Measurements from ENCODE around the gene TAF12.
"Not testable (repeated sequence)": the region's sequence is repeated elsewhere in the genome, so short reads cannot be mapped to it uniquely, and the experiment has no call there.

The TAF12 gene

DNA sequence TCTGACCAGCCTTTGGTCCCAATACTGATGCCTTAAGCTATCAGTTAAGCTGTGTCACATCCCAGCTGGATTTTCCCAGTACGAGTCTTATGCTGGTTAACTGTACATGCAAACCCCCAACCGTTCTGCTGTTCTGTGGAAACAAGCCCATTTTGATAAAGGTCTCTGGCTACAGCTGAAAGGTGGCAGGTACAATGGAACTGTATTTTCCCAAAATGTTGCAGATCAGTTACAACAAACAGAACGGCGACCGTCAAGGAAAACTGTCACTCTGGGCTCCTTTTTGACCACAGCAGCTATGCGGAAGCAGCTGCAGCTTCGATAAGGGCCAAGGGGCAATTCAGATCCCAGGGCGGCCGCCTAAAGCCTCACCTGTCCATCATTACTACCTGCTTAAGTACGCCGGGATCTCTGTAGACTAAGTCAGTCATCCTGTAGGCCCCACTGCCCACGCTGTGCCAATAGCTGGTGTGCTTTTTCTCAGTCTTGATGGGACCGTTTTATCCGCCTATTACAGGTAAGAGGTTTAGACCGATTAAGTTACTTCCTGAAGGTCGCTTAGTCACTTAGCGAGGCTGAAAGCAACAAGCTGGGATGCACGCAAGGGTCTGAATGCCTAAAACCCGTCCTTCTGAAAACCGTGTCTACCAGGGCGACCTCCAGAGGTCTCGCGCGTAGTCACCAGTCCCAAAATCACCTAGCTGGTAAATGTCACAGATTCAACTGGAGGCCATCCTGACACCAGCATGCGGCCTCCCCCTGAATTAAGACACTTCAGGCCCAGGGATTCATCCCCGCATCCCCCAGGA, 61.9 kb downstream of the TAF12 start:
- DNase-seq = peak; percentile 43

DNA sequence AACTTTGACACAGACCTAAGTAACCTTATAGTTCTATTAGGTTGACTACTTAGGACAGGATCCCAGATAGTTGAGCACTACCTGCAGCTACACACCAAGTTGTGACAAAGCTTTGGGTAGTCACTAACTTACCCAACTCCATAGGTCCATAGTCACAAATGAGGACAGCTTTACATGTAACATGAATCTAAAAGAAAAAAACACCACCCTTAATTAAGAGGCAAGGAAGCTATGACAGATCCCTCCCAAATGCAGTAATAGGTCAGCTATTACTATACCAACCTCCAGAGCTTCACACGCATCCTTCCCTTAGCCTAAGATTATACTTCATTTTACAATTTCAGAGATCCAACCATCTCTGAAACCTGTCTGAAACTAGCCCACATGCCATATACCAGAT, 63.5 kb downstream of the TAF12 start:
- no peak for DNase-seq

DNA sequence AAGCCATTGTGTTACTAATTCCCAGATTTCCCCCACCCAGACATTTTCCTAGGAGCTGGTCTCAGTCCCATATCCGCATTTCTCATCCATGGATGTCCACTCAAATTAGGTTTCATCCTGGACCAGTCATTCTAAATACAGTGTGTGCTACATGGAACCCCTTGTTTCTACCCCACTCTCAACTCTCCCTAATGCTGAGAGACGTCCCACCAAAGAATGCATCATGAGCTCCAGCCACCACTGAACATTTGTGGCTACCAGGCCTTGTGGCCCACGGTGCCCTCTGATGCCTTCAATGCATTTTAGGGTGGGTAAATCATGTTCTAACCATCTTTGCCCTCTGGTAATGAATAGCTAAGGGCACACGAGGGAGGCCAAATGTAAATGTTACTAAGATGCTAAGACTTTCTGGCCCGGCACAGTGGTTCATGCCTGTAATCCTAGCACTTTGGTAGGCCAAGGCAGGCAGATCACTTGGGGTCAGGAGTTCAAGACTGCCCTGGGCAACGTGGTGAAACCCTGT, 64.1 kb downstream of the TAF12 start:
- DNase-seq = no peak

DNA sequence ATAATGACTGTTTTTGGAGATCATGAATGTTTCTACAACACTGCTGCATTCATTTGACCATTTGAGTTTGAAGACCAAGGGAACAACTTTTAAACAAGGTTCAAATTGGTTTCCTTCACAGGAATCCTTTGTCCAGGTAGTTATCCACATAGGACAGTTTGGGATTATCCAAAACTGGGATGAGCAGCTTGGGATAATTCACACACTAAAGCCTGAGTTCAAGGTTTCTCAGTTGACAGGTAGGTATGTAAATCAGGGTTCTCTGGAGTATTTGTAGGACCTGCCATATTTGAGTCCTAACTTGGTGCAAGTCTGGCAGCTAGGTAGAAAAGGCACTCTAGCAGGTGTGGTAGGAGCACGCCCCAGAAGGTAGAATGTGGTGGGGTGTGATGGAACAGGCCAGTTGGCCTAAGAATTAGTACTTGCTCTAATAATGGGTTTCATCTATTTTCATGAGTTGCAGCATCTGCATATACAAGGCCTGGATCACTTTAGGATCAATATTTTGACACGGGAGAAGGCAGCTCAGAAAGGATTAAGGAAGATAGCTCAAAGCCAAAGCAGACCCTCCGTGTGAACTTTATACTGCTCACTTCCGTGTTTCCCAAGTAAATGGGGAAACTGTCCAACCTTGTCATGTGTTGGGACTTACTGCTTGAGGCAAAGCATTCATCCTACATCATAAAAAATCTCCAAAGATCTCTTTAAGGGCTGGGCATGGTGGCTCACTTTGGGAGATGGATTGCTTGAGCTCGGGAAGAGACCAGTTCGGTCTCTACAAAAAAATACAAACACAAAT, 64.9 kb downstream of the TAF12 start:
- no peak for DNase-seq

DNA sequence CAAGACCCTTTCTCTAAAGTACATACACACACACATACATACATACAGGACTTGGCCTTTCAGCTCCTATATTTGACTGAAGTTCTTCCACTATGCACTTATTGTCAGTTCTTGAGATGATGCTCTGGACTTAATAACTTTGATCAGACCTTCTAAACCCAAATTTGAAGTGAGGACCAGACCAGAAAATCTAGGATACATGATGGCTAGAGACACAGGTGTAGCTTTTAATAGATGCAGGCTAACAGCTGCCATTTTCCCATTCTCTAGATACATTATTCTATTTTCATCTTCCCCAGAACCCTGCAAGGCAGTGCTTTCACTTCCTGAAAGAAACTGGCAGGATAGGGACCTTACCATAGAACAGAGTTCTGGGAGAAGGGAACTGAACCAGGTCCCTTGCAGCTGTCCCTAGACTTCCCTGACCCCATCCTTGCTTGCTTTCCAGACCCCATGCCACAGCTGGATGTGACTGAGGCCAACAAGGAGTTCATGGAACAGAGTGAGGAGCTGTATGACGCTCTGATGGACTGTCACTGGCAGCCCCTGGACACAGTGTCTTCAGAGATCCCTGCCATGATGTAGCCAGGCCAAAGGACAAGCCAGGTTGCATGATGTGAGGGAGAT, 65.7 kb downstream of the TAF12 start:
- no peak for DNase-seq

DNA sequence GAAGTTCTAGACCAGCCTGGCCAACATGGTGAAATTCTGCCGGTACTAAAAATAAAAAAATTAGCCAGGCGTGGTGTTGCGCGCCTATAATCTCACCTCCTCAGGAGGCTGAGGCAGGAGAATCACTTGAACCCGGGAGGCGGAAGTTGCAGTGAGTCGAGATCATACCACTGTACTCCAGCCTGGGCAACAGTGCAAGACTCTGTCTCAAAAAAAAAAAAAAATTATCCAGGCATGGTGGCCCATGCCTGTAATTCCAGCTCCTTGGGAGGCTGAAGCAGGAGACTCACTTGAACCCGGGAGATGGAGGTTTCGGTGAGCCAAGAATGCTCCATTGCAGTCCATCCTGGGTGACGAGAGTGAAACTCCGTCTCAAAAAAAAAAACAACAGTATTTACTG, 69.3 kb downstream of the TAF12 start:
- no peak for DNase-seq

DNA sequence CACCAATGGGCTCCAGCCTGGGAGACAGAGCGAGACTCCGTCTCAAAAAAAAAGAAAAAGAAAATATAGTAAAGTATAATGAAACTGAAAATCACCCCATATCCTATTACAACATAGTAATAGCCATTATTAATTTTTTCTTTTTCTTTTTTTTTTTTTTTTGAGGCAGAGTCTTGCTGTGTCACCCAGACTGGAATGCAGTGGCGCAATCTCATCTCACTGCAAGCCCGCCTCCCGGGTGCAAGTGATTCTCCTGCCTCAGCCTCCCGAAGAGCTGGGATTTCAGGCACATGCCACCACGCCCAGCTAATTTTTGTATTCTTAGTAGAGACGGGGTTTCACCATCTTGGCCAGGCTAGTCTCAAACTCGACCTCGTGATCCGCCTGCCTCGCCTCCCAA, 70.0 kb downstream of the TAF12 start:
- not testable (repeated sequence) for DNase-seq

DNA sequence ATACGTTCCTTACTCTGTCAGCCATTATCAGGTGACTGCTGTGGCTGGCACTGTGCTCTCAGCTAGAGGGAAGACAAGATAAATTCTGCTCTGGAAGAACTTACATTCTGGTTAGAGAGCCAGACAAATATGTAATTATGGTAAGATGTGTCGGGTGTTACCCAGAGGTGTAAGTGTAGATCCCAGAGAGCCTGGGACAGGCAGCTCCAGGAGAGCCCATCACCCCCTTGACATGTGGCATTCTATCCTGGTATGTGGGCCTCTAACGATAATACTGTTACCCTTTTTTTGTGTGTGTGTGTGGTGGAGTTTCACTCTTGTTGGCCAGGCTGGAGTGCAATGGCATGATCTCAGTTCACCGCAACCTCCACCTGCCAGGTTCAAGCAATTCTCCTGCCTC, 71.0 kb downstream of the TAF12 start:
- no peak for DNase-seq

DNA sequence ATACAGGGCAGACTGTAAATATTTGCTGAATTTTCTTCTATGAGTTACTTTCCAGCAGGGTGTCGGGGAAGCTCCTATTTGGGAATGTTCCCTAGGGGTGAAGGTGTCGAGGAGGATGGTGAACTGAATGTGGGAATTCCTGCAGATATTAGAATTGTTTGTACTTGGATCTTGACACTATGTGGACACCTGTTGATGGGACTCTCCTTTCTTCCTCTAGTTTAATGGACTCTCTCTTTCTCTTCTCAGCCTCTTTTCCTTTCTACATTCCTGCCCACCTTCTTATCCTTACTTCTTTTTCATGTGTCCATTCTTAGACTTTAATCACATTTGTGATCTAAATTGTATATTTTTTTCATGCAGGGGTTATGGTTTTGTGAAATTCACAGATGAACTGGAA, 75.9 kb downstream of the TAF12 start:
- DNase-seq = no peak

DNA sequence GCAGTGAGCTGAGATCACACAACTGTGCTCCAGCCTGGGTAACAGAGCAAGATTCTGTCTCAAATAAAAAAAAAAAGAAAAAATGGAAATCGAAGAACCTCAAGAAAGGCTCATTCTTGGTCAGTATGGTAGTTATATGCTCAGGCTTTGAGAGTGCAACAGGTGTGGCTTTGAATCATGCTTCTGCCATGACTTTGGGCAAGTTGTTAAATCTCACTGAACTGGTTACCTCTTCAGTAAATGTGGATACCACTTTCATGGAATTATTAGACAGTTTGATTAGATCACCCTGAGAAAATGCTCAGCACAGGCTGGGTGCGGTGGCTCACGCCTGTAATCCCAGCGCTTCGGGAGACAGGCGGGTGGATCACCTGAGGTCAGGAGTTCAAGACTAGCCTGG, 77.1 kb downstream of the TAF12 start:
- DNase-seq = no peak

DNA sequence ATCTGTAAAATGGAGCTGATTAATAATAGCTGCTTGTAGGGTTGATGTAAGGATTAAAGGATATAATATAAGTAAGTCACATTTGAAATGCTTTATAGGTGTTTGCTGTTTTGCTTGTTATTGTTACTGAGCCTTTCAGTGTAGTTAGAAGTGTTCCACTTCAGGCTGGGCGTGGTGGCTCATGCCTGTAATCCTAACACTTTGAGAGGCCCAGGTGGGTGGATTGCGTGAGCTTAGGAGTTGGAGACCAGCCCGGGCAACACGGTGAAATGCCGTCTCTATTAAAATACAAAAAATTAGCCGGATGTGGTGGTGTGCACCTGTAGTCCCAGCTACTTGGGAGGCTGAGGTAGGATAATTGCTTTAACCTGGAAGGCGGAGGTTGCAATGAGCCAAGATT, 77.8 kb downstream of the TAF12 start:
- DNase-seq = no peak

DNA sequence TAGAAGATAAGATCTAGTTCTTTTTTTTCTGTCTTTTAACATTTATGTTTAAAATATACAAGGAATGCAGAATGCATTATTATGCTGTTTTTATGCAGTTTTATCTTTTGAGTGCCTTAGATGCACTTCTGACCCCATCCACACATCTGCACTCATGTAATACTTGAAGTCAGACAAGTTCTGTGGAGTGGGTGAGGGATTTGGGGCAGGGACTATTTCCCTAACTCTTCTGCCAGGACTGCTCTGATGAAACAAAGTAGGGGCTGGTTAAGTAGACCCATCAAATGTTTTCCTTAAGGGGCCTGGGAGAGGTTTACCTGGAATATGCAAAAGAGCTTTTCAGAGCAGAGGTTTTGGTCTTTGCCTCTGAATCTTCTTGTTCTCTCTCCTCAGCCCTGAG, 78.6 kb downstream of the TAF12 start:
- no peak for DNase-seq

DNA sequence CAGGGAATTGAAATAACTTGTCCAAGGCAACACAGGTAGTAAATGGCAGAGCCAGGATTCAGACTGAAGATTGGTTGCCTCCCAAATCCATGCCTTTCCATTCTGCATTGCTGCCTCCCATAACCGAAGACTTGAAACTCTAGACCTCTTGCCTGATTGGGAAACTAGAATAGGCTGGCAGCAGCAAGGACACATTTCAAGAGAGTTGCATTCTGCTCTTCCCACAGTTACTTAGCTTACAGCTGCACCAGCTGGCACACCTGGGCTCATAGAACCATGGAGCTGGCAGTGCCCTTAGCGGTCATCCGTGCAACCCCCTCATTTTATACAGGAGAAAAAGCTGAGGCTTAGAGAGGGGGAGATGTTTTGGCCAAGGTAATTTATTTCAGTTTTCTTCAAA, 82.0 kb downstream of the TAF12 start:
- no peak for DNase-seq

Measured in T-helper 9 cell (primary cell).